GM19193 (cell line): ENCODE data around the gene OPN1MW3.

Source experiments
- POLR2A ChIP-seq: IDR thresholded peaks from 4 replicates; pipeline ENCODE4 v1.6.1; 2011; ENCODE audit not compliant: insufficient read depth, insufficient read length; ENCODE audit errors: extremely low read depth

OPN1MW3 gene

DNA sequence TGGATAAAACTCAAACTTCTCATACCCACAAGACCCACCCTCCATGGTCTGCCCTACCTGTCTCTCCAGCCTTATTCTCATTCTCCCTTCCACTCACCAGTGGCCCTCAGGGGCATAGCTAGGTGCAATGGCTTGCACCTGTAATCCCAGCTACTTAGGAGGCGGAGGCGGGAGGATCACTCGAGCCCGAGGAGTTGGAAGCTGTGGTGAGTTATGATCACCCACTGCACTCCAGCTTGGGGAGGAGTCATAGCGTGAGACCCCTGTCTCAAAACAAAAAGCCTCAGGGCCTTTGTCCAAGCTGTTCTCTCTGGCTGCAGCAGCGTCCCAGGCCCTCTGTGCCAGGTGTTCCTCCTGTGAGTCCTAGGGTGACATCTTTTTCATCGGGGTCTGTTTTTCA, 54.7 kb downstream of the OPN1MW3 start:
- TF ChIP-seq POLR2A, result no peak

GRCh38 chrX:154313147-154313546, 55.8 kb downstream of the OPN1MW3 start:
- TF ChIP-seq POLR2A, result no peak

GRCh38 chrX:154315416-154315815, 58.0 kb downstream of the OPN1MW3 start:
- TF ChIP-seq POLR2A, result no peak

DNA sequence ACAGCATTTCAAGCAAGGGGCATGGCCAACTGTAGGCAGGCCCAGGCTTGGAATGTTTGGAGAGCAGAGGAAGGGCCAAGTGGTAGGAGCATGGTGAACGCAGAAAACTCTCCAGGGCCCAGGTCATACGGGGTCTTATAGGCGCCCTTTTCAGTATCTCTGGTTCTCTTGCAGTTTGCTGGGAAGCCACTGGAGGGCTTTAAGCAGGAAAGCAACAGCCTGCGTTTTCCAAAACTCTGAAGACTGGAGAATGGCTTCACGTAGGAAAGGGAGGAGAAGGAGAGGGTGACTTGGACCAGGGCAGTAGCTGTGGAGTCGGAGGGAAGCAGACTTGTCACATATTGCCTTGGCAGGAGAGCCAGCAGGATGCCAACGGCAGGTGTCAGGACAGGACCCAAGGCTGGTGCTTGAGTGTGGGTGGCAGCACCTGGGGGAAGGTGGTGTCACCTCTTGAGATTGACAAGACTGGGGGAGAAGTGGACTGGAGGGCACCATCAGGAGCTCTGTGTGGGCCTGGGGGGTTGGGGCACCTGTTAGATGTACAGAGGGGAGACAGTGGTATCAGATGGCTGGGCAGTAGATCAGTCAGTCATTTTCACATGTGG, 60.1 kb downstream of the OPN1MW3 start:
- TF ChIP-seq POLR2A, result no peak

DNA sequence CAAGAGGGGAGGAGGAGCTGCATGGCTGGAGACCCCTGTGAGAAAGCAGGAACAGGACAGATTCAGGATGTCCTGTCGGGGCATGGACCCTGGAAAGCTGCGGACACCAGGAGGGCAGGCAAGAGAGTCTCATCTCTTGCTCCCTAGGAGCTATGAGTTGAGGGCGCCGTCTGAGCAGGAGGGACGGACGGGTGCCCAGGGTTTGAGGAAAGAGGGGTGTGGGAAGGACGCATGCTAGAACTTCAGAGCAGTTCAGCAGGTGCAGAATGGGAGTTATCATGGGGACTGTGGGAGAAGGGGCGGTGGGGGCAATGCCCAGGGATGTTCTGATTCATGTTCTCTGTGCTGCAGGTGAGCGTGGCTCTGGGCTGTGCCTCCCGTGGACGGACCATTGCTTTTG, 63.0 kb downstream of the OPN1MW3 start:
- no peak for TF ChIP-seq POLR2A
